ENCODE data around the gene PARL. TPM values are rescaled to one million over a fixed set of nuclear protein-coding genes. Genes with fewer than 3 reads are reported as not detected.
"Not testable (repeated sequence)": the region's sequence is repeated elsewhere in the genome, so short reads cannot be mapped to it uniquely, and the experiment has no call there.

PARL gene
- total RNA-seq, 1 donor from 2014 or later, result 93.7 TPM

- Mint-ChIP-seq H3K4me1 (ENCODE audit: low read depth) (no peaks in the 10 kb centered on the region), H3K27ac (no peak overlapping the region), H3K27me3 (ENCODE audit: insufficient read depth) (no peaks in the 10 kb centered on the region), H3K4me3 (no peak overlapping the region), H3K36me3 (ENCODE audit: low read depth) (peaks cover 44% of the 10 kb centered on the region), H3K9me3 (no peaks in the 10 kb centered on the region)
- intact Hi-C loops (cut with micrococcal nuclease), result no loop called here
- DNase-seq (ENCODE audit: low spot score), result no peak
Measured at GRCh38 chr3:183807209-183807728, 77.4 kb downstream of the PARL start.

GRCh38 chr3:183802989-183803388 is 81.7 kb downstream of the PARL start:
- H3K36me3 Mint-ChIP-seq (ENCODE audit: low read depth), result peaks cover 51% of the 10 kb centered on the region
- no peak for DNase-seq (ENCODE audit: low spot score)
- H3K9me3 Mint-ChIP-seq, result no peaks in the 10 kb centered on the region
- H3K4me3 Mint-ChIP-seq, result no peak overlapping the region
- H3K4me1 Mint-ChIP-seq (ENCODE audit: low read depth), result no peaks in the 10 kb centered on the region
- intact Hi-C loops (cut with micrococcal nuclease), result no loop called here
- peak overlapping the region; percentile 40 for H3K27ac Mint-ChIP-seq
- H3K27me3 Mint-ChIP-seq (ENCODE audit: insufficient read depth), result no peaks in the 10 kb centered on the region

- Mint-ChIP-seq H3K27ac (no peak overlapping the region), H3K9me3 (no peaks in the 10 kb centered on the region), H3K27me3 (ENCODE audit: insufficient read depth) (no peaks in the 10 kb centered on the region), H3K36me3 (ENCODE audit: low read depth) (peaks cover 48% of the 10 kb centered on the region), H3K4me1 (ENCODE audit: low read depth) (no peaks in the 10 kb centered on the region), H3K4me3 (no peak overlapping the region)
- DNase-seq (ENCODE audit: low spot score), result no peak
- intact Hi-C loops (cut with micrococcal nuclease), result no loop called here
Measured at GRCh38 chr3:183801601-183802000, 83.1 kb downstream of the PARL start.

GRCh38 chr3:183800243-183800863 is 84.3 kb downstream of the PARL start:
- H3K36me3 Mint-ChIP-seq (ENCODE audit: low read depth), result peaks cover 47% of the 10 kb centered on the region
- no peak for DNase-seq (ENCODE audit: low spot score)
- intact Hi-C loops (cut with micrococcal nuclease), result no loop called here
- H3K4me3 Mint-ChIP-seq, result no peak overlapping the region
- no peaks in the 10 kb centered on the region for H3K9me3 Mint-ChIP-seq
- H3K27ac Mint-ChIP-seq, result no peak overlapping the region
- H3K4me1 Mint-ChIP-seq (ENCODE audit: low read depth), result no peaks in the 10 kb centered on the region
- no peaks in the 10 kb centered on the region for H3K27me3 Mint-ChIP-seq (ENCODE audit: insufficient read depth)

- intact Hi-C loops (cut with micrococcal nuclease), result no loop called here
- H3K36me3 Mint-ChIP-seq (ENCODE audit: low read depth), result peaks cover 49% of the 10 kb centered on the region
- no peak overlapping the region for H3K27ac Mint-ChIP-seq
- no peak overlapping the region for H3K4me3 Mint-ChIP-seq
- H3K4me1 Mint-ChIP-seq (ENCODE audit: low read depth), result no peaks in the 10 kb centered on the region
- no peak for DNase-seq (ENCODE audit: low spot score)
- H3K9me3 Mint-ChIP-seq, result no peaks in the 10 kb centered on the region
- H3K27me3 Mint-ChIP-seq (ENCODE audit: insufficient read depth), result no peaks in the 10 kb centered on the region
Measured at GRCh38 chr3:183799461-183799860, 85.2 kb downstream of the PARL start.

- Mint-ChIP-seq H3K4me3 (no peak overlapping the region), H3K27me3 (ENCODE audit: insufficient read depth) (no peaks in the 10 kb centered on the region), H3K9me3 (no peaks in the 10 kb centered on the region), H3K4me1 (ENCODE audit: low read depth) (no peaks in the 10 kb centered on the region), H3K27ac (no peak overlapping the region), H3K36me3 (ENCODE audit: low read depth) (peaks cover 52% of the 10 kb centered on the region)
- intact Hi-C loops (cut with micrococcal nuclease), result no loop called here
- no peak for DNase-seq (ENCODE audit: low spot score)
Measured at GRCh38 chr3:183797996-183798395, 86.7 kb downstream of the PARL start.

- Mint-ChIP-seq H3K27ac (no peak overlapping the region), H3K27me3 (ENCODE audit: insufficient read depth) (no peaks in the 10 kb centered on the region), H3K36me3 (ENCODE audit: low read depth) (peaks cover 45% of the 10 kb centered on the region), H3K4me1 (ENCODE audit: low read depth) (no peaks in the 10 kb centered on the region), H3K9me3 (no peaks in the 10 kb centered on the region), H3K4me3 (no peak overlapping the region)
- intact Hi-C loops (cut with micrococcal nuclease), result no loop called here
- DNase-seq (ENCODE audit: low spot score), result no peak
Measured at GRCh38 chr3:183796372-183796771, 88.3 kb downstream of the PARL start.

- Mint-ChIP-seq H3K27me3 (ENCODE audit: insufficient read depth) (no peaks in the 10 kb centered on the region), H3K27ac (no peak overlapping the region), H3K36me3 (ENCODE audit: low read depth) (peaks cover 51% of the 10 kb centered on the region), H3K4me1 (ENCODE audit: low read depth) (peaks cover 5% of the 10 kb centered on the region), H3K9me3 (no peaks in the 10 kb centered on the region), H3K4me3 (no peak overlapping the region)
- intact Hi-C loops (cut with micrococcal nuclease), result no loop called here
- no peak for DNase-seq (ENCODE audit: low spot score)
Measured at GRCh38 chr3:183794452-183794851, 90.2 kb downstream of the PARL start.

GRCh38 chr3:183792976-183793375 is 91.7 kb downstream of the PARL start:
- H3K27ac Mint-ChIP-seq, result no peak overlapping the region

GRCh38 chr3:183790700-183791099 is 94.0 kb downstream of the PARL start:
- no peak for DNase-seq (ENCODE audit: low spot score)
- intact Hi-C loops (cut with micrococcal nuclease), result no loop called here

More at GRCh38 chr3:183792976-183793375, 91.7 kb downstream of the PARL start:
- intact Hi-C loops (cut with micrococcal nuclease), result no loop called here
- peaks cover 51% of the 10 kb centered on the region for H3K36me3 Mint-ChIP-seq (ENCODE audit: low read depth)
- no peak for DNase-seq (ENCODE audit: low spot score)
- no peaks in the 10 kb centered on the region for H3K9me3 Mint-ChIP-seq
- no peaks in the 10 kb centered on the region for H3K27me3 Mint-ChIP-seq (ENCODE audit: insufficient read depth)
- H3K4me1 Mint-ChIP-seq (ENCODE audit: low read depth), result peaks cover 10% of the 10 kb centered on the region
- no peak overlapping the region for H3K4me3 Mint-ChIP-seq

GRCh38 chr3:183789826-183790225 is 94.9 kb downstream of the PARL start:
- Mint-ChIP-seq H3K27me3 (ENCODE audit: insufficient read depth) (no peaks in the 10 kb centered on the region), H3K36me3 (ENCODE audit: low read depth) (peaks cover 52% of the 10 kb centered on the region), H3K9me3 (no peaks in the 10 kb centered on the region), H3K4me1 (ENCODE audit: low read depth) (peaks cover 10% of the 10 kb centered on the region), H3K27ac (peak overlapping the region; percentile 50), H3K4me3 (no peak overlapping the region)
- intact Hi-C loops (cut with micrococcal nuclease), result no loop called here
- DNase-seq (ENCODE audit: low spot score), result no peak

More at GRCh38 chr3:183790700-183791099, 94.0 kb downstream of the PARL start:
- peaks cover 10% of the 10 kb centered on the region for H3K4me1 Mint-ChIP-seq (ENCODE audit: low read depth)
- H3K36me3 Mint-ChIP-seq (ENCODE audit: low read depth), result peaks cover 51% of the 10 kb centered on the region
- no peaks in the 10 kb centered on the region for H3K9me3 Mint-ChIP-seq
- H3K4me3 Mint-ChIP-seq, result no peak overlapping the region
- peak overlapping the region; percentile 64 for H3K27ac Mint-ChIP-seq
- H3K27me3 Mint-ChIP-seq (ENCODE audit: insufficient read depth), result no peaks in the 10 kb centered on the region

- H3K27me3 Mint-ChIP-seq (ENCODE audit: insufficient read depth); DNase-seq (ENCODE audit: low spot score); H3K4me3 Mint-ChIP-seq; H3K9me3 Mint-ChIP-seq; H3K27ac Mint-ChIP-seq; intact Hi-C loops (cut with micrococcal nuclease): not testable (repeated sequence)
- Mint-ChIP-seq H3K4me1 (ENCODE audit: low read depth) (peaks cover 17% of the 10 kb centered on the region), H3K36me3 (ENCODE audit: low read depth) (peaks cover 50% of the 10 kb centered on the region)
Measured at GRCh38 chr3:183784503-183784902, 100.2 kb downstream of the PARL start.

- H3K27me3 Mint-ChIP-seq (ENCODE audit: insufficient read depth), result no peaks in the 10 kb centered on the region
Measured at GRCh38 chr3:183782576-183783276, 102.0 kb downstream of the PARL start.

More at GRCh38 chr3:183782576-183783276, 102.0 kb downstream of the PARL start:
- Mint-ChIP-seq H3K4me3 (no peak overlapping the region), H3K9me3 (no peaks in the 10 kb centered on the region), H3K27ac (no peak overlapping the region), H3K36me3 (ENCODE audit: low read depth) (peaks cover 48% of the 10 kb centered on the region), H3K4me1 (ENCODE audit: low read depth) (peaks cover 11% of the 10 kb centered on the region)
- intact Hi-C loops (cut with micrococcal nuclease), result no loop called here
- DNase-seq (ENCODE audit: low spot score), result no peak
